IMR-90 (cell line): ENCODE results near the gene HS3ST2. TPM values are rescaled to one million over a fixed set of nuclear protein-coding genes. Genes with fewer than 3 reads are reported as not detected.

Experiments
- ATAC-seq: fragments of 200-7000 bp; cut with Tn5 transposase; 2 replicates; pipeline ENCODE4 v1.9.1; 2020; ENCODE audit warnings: low read depth, mild to moderate bottlenecking, moderate library complexity
- BruUV-seq: library from RNA; stranded (reverse); fragments of 400-500 nt; replicated peaks from 2 replicates; lab custom pipeline; 2021; lab: Mats Ljungman, UMichigan
- CTCF ChIA-PET: fragments of 300-600 bp; formaldehyde crosslinking; extraction: SDS; loops from one replicate; lab custom pipeline; 2021; ENCODE audit warnings: antibody characterized with exemption; lab: Yijun Ruan, JAX
- POLR2A ChIA-PET: fragments of 300-600 bp; sonication (Branson Sonifier 250); formaldehyde crosslinking; loops from one replicate; lab custom pipeline; 2022; ENCODE audit warnings: antibody characterized with exemption; ENCODE audit not compliant: unreplicated experiment; lab: Charles Lee
- DNase-seq: peaks from one replicate; pipeline ENCODE4 v3.0.0; 2013
- H2AFZ ChIP-seq: replicated peaks from 2 replicates; pipeline ENCODE3; 2013; ENCODE audit warnings: low read length, mild to moderate bottlenecking; ENCODE audit not compliant: poor library complexity
- H2AK5ac ChIP-seq: 2 replicates; pipeline ENCODE4 v1.6.1; 2013; ENCODE audit warnings: low read depth, low read length, inconsistent platforms
- H2AK9ac ChIP-seq: replicated peaks from 2 replicates; pipeline ENCODE3; 2013; ENCODE audit warnings: mild to moderate bottlenecking, low read depth, low read length, moderate library complexity; ENCODE audit not compliant: poor library complexity
- H2BK120ac ChIP-seq: 2 replicates; pipeline ENCODE4 v1.6.1; 2013; ENCODE audit warnings: low read depth, low read length, inconsistent platforms
- H2BK15ac ChIP-seq: 3 replicates; pipeline ENCODE4 v1.6.1; 2013; ENCODE audit warnings: low read depth, low read length, inconsistent platforms
- H2BK20ac ChIP-seq: 2 replicates; pipeline ENCODE4 v1.6.1; 2013; ENCODE audit warnings: low read depth, mild to moderate bottlenecking, inconsistent platforms, low read length, moderate library complexity
- H2BK5ac ChIP-seq: 2 replicates; pipeline ENCODE4 v1.6.1; 2013; ENCODE audit warnings: mild to moderate bottlenecking, low read depth, low read length, inconsistent platforms; ENCODE audit not compliant: poor library complexity, severe bottlenecking
- H3K14ac ChIP-seq: replicated peaks from 2 replicates; pipeline ENCODE4 v1.6.1; 2013; ENCODE audit warnings: low read depth, low read length, inconsistent platforms
- H3K18ac ChIP-seq: 2 replicates; pipeline ENCODE4 v1.6.1; 2013; ENCODE audit warnings: low read depth, low read length, control low read depth
- H3K23ac ChIP-seq: 2 replicates; pipeline ENCODE4 v1.6.1; 2013; ENCODE audit warnings: low read depth, low read length, inconsistent platforms
- H3K27ac ChIP-seq: 2 replicates; pipeline ENCODE4 v1.5.1; 2013; ENCODE audit warnings: mild to moderate bottlenecking, control low read depth, low read length; ENCODE audit not compliant: insufficient read depth
- H3K27me3 ChIP-seq: 2 replicates; pipeline ENCODE4 v1.6.1; 2013; ENCODE audit warnings: low read length; ENCODE audit not compliant: control insufficient read depth, insufficient read depth
- H3K36me3 ChIP-seq: 2 replicates; pipeline ENCODE4 v1.6.1; 2013; ENCODE audit warnings: low read length, mixed read lengths; ENCODE audit not compliant: control insufficient read depth, insufficient read depth
- H3K4ac ChIP-seq: 2 replicates; pipeline ENCODE4 v1.6.1; 2013; ENCODE audit warnings: low read depth, low read length, inconsistent platforms
- H3K4me1 ChIP-seq: 2 replicates; pipeline ENCODE4 v1.6.1; 2013; ENCODE audit warnings: low read length, mixed read lengths; ENCODE audit not compliant: control insufficient read depth, insufficient read depth
- H3K4me2 ChIP-seq: 2 replicates; pipeline ENCODE4 v1.6.1; 2013; ENCODE audit warnings: low read depth, mild to moderate bottlenecking, control low read depth, low read length, moderate library complexity
- H3K4me3 ChIP-seq: 2 replicates; pipeline ENCODE4 v1.5.1; 2013; ENCODE audit warnings: low read depth, mild to moderate bottlenecking, control low read depth, low read length, moderate library complexity; ENCODE audit not compliant: insufficient read depth
- H3K56ac ChIP-seq: 2 replicates; pipeline ENCODE4 v1.6.1; 2013; ENCODE audit warnings: low read length, inconsistent platforms; ENCODE audit not compliant: insufficient read depth; ENCODE audit errors: extremely low read depth
- H3K79me1 ChIP-seq, 2 experiments: 2 replicates each; pipeline ENCODE4 v1.6.1; 2013; ENCODE audit warnings: low read length in 2 of 2, inconsistent platforms in 1 of 2, low read depth in 1 of 2
- H3K9ac ChIP-seq: 2 replicates; pipeline ENCODE4 v1.6.1; 2013; ENCODE audit warnings: low read depth, low read length, control low read depth
- H3K9me1 ChIP-seq: 2 replicates; pipeline ENCODE4 v1.6.1; 2013; ENCODE audit warnings: low read length, inconsistent platforms; ENCODE audit not compliant: insufficient read depth
- H3K9me3 ChIP-seq: 2 replicates; pipeline ENCODE4 v1.6.1; 2013; ENCODE audit warnings: low read length; ENCODE audit not compliant: control insufficient read depth, insufficient read depth
- H4K20me1 ChIP-seq: 2 replicates; pipeline ENCODE4 v1.6.1; 2013; ENCODE audit warnings: low read length, inconsistent platforms; ENCODE audit not compliant: insufficient read depth
- H4K5ac ChIP-seq: 2 replicates; pipeline ENCODE4 v1.6.1; 2013; ENCODE audit warnings: mild to moderate bottlenecking, low read depth, low read length, control low read depth
- H4K8ac ChIP-seq, 2 experiments: 2 replicates each; pipeline ENCODE4 v1.6.1; 2013; ENCODE audit warnings: low read depth in 2 of 2, low read length in 2 of 2, control low read depth in 1 of 2, inconsistent platforms in 1 of 2
- H4K91ac ChIP-seq: 2 replicates; pipeline ENCODE4 v1.6.1; 2013; ENCODE audit warnings: low read depth, low read length, inconsistent platforms; ENCODE audit not compliant: insufficient read depth
- CHD1 ChIP-seq: IDR thresholded peaks from 2 replicates; pipeline ENCODE4 v1.6.1; 2012; ENCODE audit warnings: low read depth, low read length, improper control_type of control experiment
- MXI1 ChIP-seq: IDR thresholded peaks from 2 replicates; pipeline ENCODE4 v1.6.1; 2012; ENCODE audit warnings: low read depth, mild to moderate bottlenecking, low read length, moderate library complexity, borderline replicate concordance
- SMC3 ChIP-seq: fragments of 150-350 bp; IDR thresholded peaks from 2 replicates; pipeline ENCODE4 v1.6.1; 2016; ENCODE audit warnings: low read depth, mild to moderate bottlenecking, antibody characterized with exemption, low read length, moderate library complexity
- WGBS, 2 experiments: methylation state at CpG; one replicate each; pipeline versions ENCODE4 v1.1.5 to v1.1.7; 2013; ENCODE audit warnings: missing lambda C conversion rate in 2 of 2; ENCODE audit not compliant: insufficient read length in 1 of 2; ENCODE audit errors: extremely low coverage in 2 of 2; 5-methylcytosine and 5-hydroxymethylcytosine counted together
- dilution Hi-C: fragments of 300-500 bp; cut with HindIII; formaldehyde crosslinking; loops from one replicate; pipeline ENCODE4 v1.14.3; 2018; ENCODE audit warnings: low sequenced_read_pairs; ENCODE audit not compliant: unreplicated experiment
- in situ Hi-C: fragments of 300-500 bp; cut with MboI; formaldehyde crosslinking; loops from 3 replicates; pipeline ENCODE4 v1.14.3; 2019; ENCODE audit warnings: low sequenced_read_pairs, inconsistent platforms, mixed read lengths
- intact Hi-C: fragments of 100-400 bp; cut with micrococcal nuclease; formaldehyde crosslinking; loops from 2 replicates; pipeline ENCODE4 v1.10.0; 2022
- polyA plus RNA-seq, 3 experiments: library from polyadenylated mRNA; depleted of rRNA; stranded (reverse); fragments of >200 nt; gene quantifications; 2 replicates each; pipeline ENCODE4 v1.2.3, GENCODE V29; 2012; ENCODE audit warnings: low replicate concordance in 1 of 3
- total RNA-seq: library from RNA; depleted of rRNA; stranded (reverse); fragments of >200 nt; gene quantifications from 2 replicates; pipeline ENCODE4 v1.2.3, GENCODE V29; 2012

The HS3ST2 gene
- total and polyA plus RNA-seq, 2 of the 4 experiments (the other 2 are of a cell fraction) = not detected

- peak; percentile 2 for DNase-seq
- no TSS peak for BruUV-seq
Observed at GRCh38 chr16:22787466-22788192, 26.3 kb upstream of the HS3ST2 start.

More at GRCh38 chr16:22787466-22788192, 26.3 kb upstream of the HS3ST2 start:
- no peak overlapping the region for H2BK120ac ChIP-seq
- H4K91ac ChIP-seq = no peak overlapping the region
- H2AK5ac ChIP-seq = no peak overlapping the region
- H4K20me1 ChIP-seq = no peaks in the 10 kb centered on the region
- in situ Hi-C loops (no loop called here), dilution Hi-C loops (no loop called here), intact Hi-C loops (no loop called here)
- H3K4ac ChIP-seq = no peak overlapping the region
- POLR2A ChIA-PET = no interaction called here
- no peak for TF ChIP-seq MXI1
- TF ChIP-seq CHD1 = no peak
- TF ChIP-seq SMC3 = no peak
- no peak overlapping the region for H4K5ac ChIP-seq
- no peaks in the 10 kb centered on the region for H3K79me1 ChIP-seq
- CTCF ChIA-PET = no interaction called here
- H3K36me3 ChIP-seq = no peaks in the 10 kb centered on the region
- H3K14ac ChIP-seq = no peak overlapping the region
- H2AFZ ChIP-seq = no peak overlapping the region
- no peaks in the 10 kb centered on the region for H3K4me1 ChIP-seq
- H3K27ac ChIP-seq = no peak overlapping the region
- H3K9ac ChIP-seq = no peak overlapping the region
- no peak overlapping the region for H3K4me2 ChIP-seq
- no peaks in the 10 kb centered on the region for H3K27me3 ChIP-seq
- no peak overlapping the region for H2AK9ac ChIP-seq
- no peak for ATAC-seq
- H4K8ac ChIP-seq = no peak overlapping the region
- WGBS, 2 experiments = 41% methylated on average over 2 of the region's 10 CpGs; no CpG with 5 or more reads in 1 of the 2 experiments
- no peak overlapping the region for H3K23ac ChIP-seq
- no peak overlapping the region for H3K56ac ChIP-seq
- H2BK15ac ChIP-seq = no peak overlapping the region
- H3K18ac ChIP-seq = no peak overlapping the region
- no peak overlapping the region for H2BK20ac ChIP-seq
- no peaks in the 10 kb centered on the region for H3K9me3 ChIP-seq
- H2BK5ac ChIP-seq = no peak overlapping the region
- H3K4me3 ChIP-seq = no peak overlapping the region
- H3K9me1 ChIP-seq = no peaks in the 10 kb centered on the region
